Ectodermal cell (in vitro differentiated cells): ENCODE measurements around the gene YES1.

Experiments used
- H3K27ac ChIP-seq: 2 replicates; pipeline ENCODE4 v1.7.0; 2013; ENCODE audit warnings: mild to moderate bottlenecking, low read depth, low read length; ENCODE audit not compliant: insufficient read depth, poor library complexity, severe bottlenecking
- H3K27me3 ChIP-seq: 2 replicates; pipeline ENCODE4 v1.7.0; 2013; ENCODE audit warnings: mild to moderate bottlenecking, low read length; ENCODE audit not compliant: insufficient read depth, control insufficient read depth, poor library complexity, severe bottlenecking
- H3K36me3 ChIP-seq: one replicate; pipeline ENCODE4 v1.7.0; 2013; ENCODE audit warnings: low read length; ENCODE audit not compliant: control insufficient read depth, insufficient read depth
- H3K4me1 ChIP-seq: one replicate; pipeline ENCODE4 v1.7.0; 2013; ENCODE audit warnings: low read length; ENCODE audit not compliant: control insufficient read depth, insufficient read depth
- H3K4me3 ChIP-seq: 2 replicates; pipeline ENCODE4 v1.7.0; 2013; ENCODE audit warnings: low read depth, low read length, control low read depth; ENCODE audit not compliant: insufficient read depth
- H3K9me3 ChIP-seq: 2 replicates; pipeline ENCODE4 v1.7.0; 2013; ENCODE audit warnings: mild to moderate bottlenecking, low read length, moderate library complexity; ENCODE audit not compliant: control insufficient read depth
- WGBS, 2 experiments: methylation state at CpG; one replicate each; pipeline ENCODE4 v1.1.7; 2013; ENCODE audit warnings: missing lambda C conversion rate in 2 of 2; 5-methylcytosine and 5-hydroxymethylcytosine counted together

YES1 gene

DNA sequence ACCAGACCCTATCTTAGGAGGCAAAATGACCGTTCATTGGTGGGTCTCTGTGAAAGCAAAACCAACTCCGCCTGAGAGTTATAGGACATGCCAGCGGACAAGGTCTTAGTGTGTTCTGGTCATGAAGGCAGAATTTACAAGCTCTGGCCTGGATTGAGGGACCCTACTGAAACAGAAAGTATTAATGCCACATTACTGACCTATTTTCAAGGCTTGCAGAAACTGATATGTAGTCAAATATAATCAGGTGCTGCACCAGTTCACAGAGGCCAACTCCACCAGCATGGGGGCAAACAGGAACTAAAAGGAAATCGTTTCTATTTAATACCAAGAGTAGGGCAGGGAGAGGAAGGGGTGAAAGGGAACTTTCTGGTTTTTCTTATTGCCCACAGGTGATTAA is 134.9 kb downstream of the YES1 start:
- H3K27me3 ChIP-seq: no peaks in the 10 kb centered on the region
- WGBS, 2 experiments: 88 to 89% methylated on average over 4 of the region's 4 CpGs

DNA sequence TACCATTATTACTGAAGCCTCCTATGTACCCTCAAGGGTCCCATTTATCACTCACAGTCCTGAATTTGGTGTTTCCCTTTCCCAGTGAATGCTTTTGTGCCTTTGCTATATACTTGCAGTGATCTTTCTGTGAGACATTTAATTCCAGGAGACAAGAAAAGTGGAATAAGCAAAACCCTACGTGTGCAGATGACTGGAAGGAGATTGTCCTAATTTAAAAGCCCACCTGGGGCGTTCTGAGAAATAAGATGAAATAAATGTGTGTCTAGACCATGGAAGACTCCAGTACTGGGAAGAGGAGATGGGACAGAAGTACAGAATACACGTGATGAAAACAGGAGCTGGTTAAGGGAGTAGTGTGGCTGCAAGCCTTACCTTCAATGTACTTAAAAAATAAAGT is 135.3 kb downstream of the YES1 start:
- Histone ChIP-seq H3K9me3 (no peaks in the 10 kb centered on the region), H3K4me3 (no peak overlapping the region), H3K27ac (no peak overlapping the region), H3K4me1 (no peaks in the 10 kb centered on the region), H3K36me3 (peaks cover 9% of the 10 kb centered on the region), H3K27me3 (no peaks in the 10 kb centered on the region)
- WGBS, 2 experiments: 90 to 93% methylated on average over 3 of the region's 3 CpGs

More for the DNA sequence above, 134.9 kb downstream of the YES1 start:
- Histone ChIP-seq H3K4me3 (no peak overlapping the region), H3K36me3 (peaks cover 5% of the 10 kb centered on the region), H3K9me3 (no peaks in the 10 kb centered on the region), H3K27ac (no peak overlapping the region), H3K4me1 (no peaks in the 10 kb centered on the region)

DNA sequence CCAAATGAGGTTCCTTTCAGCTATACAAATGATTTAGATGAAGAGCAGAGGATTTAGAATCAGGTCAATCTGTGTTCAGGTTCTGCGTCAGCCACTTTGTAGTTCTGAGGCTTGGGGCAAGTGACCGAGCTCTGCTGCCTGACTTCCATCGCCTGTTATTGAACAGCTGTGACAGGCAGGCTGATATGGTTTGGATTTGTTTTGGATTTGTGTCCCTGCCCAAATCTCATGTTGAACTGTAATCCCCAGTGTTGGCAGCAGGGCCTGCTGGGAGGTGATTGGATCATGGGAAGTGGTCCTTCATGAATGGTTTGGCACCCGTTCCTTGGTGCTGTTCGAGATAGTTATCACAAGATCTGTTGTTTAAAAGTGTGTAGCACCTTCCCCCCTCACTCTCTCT is 136.0 kb downstream of the YES1 start:
- peaks cover 15% of the 10 kb centered on the region for H3K36me3 ChIP-seq
- H3K27ac ChIP-seq: no peak overlapping the region
- H3K4me3 ChIP-seq: no peak overlapping the region
- no peaks in the 10 kb centered on the region for H3K4me1 ChIP-seq
- no peaks in the 10 kb centered on the region for H3K27me3 ChIP-seq
- 96 to 97% methylated on average over 5 of the region's 5 CpGs for WGBS, 2 experiments
- no peaks in the 10 kb centered on the region for H3K9me3 ChIP-seq

DNA sequence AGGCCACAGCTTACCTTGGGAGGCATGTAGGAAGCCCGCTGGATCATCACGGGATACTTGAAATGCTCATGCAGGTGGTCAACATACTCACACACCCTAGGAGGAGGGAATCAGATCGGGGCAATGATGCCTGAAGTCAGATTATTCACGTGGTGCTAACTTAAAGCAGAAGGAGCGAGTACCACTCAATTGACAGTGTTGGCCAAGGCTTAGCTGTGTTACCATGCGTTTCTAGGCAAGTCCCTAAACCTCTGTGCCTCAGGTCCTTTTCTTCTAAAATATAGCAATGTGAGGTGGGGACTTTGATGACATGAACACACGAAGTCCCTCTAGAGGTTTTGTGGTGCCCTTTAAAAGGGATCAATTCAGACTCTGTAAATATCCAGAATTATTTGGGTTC is 136.7 kb downstream of the YES1 start:
- no peaks in the 10 kb centered on the region for H3K9me3 ChIP-seq
- 93 to 94% methylated on average over 7 of the region's 7 CpGs for WGBS, 2 experiments
- no peaks in the 10 kb centered on the region for H3K4me1 ChIP-seq
- H3K27me3 ChIP-seq: no peaks in the 10 kb centered on the region
- H3K27ac ChIP-seq: no peak overlapping the region
- peaks cover 23% of the 10 kb centered on the region for H3K36me3 ChIP-seq
- H3K4me3 ChIP-seq: no peak overlapping the region

DNA sequence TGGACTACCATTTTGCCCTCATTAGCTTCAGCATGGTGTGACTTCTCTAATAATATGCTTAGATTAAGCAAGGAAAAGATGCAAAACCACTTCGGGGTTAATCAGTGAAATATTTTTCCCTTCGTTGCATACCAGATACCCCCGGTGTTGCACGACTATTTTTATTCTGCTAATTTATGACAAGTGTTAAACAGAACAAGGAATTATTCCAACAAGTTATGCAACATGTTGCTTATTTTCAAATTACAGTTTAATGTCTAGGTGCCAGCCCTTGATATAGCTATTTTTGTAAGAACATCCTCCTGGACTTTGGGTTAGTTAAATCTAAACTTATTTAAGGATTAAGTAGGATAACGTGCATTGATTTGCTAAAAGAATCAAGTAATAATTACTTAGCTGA is 138.3 kb downstream of the YES1 start:
- Histone ChIP-seq H3K4me3 (no peak overlapping the region), H3K4me1 (no peaks in the 10 kb centered on the region), H3K9me3 (no peaks in the 10 kb centered on the region), H3K27ac (no peak overlapping the region), H3K36me3 (peaks cover 25% of the 10 kb centered on the region), H3K27me3 (no peaks in the 10 kb centered on the region)
- WGBS, 2 experiments: 96 to 100% methylated on average over 5 of the region's 5 CpGs

DNA sequence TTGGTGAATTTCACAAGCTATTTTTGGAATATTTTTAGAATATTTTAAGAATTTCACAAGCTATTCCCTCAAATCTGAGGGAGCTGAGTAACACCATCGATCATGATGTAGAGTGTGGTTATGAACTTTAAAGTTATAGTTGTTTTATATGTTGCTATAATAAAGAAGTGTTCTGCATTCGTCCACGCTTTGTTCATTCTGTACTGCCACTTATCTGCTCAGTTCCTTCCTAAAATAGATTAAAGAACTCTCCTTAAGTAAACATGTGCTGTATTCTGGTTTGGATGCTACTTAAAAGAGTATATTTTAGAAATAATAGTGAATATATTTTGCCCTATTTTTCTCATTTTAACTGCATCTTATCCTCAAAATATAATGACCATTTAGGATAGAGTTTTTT is 138.7 kb downstream of the YES1 start:
- WGBS, 2 experiments: 100% methylated on average over 1 to 3 of the region's 3 CpGs

More for the DNA sequence above, 138.7 kb downstream of the YES1 start:
- no peaks in the 10 kb centered on the region for H3K4me1 ChIP-seq
- no peaks in the 10 kb centered on the region for H3K9me3 ChIP-seq
- no peak overlapping the region for H3K27ac ChIP-seq
- H3K36me3 ChIP-seq: peaks cover 25% of the 10 kb centered on the region
- H3K4me3 ChIP-seq: no peak overlapping the region
- no peaks in the 10 kb centered on the region for H3K27me3 ChIP-seq
